Stimulated activated CD4-positive, alpha-beta T cell treated with anti-CD3 and anti-CD28 coated beads, TNF-alpha, amount 100 ng/mL, for 24 hours (primary cell): ENCODE data around the gene BATF.
A peak's percentile ranks its signal among the peaks of the same experiment; 100 is the strongest.

Experiments used
- DNase-seq, 3 experiments: peaks; one replicate each; pipeline ENCODE4 v3.0.0-alpha.2; 2020; ENCODE audit warnings: low read depth in 3 of 3

BATF gene

GRCh38 chr14:75499084-75499875, 23.0 kb upstream of the BATF start:
- no peak for DNase-seq

DNA sequence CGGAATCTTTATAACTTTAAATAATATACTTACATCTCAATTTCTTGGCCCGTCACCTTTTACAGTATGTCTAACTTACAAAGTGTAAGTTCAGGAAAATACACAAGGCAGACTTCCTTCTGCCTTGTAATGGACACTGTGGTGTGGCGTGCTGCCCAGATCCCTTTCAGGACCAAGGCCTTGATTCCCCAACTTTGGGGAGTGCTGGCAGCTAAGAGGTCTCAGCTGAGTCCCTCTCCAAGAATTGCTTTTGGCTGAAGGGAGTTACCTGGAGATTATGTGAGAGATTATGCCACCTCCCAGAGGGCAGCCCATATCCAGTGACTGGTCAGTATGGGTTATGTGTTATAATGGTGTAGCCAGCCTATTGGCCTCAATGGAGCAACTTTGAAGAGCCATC, 21.2 kb upstream of the BATF start:
- DNase-seq, result no peak

GRCh38 chr14:75504411-75504810, 17.9 kb upstream of the BATF start:
- no peak for DNase-seq

DNA sequence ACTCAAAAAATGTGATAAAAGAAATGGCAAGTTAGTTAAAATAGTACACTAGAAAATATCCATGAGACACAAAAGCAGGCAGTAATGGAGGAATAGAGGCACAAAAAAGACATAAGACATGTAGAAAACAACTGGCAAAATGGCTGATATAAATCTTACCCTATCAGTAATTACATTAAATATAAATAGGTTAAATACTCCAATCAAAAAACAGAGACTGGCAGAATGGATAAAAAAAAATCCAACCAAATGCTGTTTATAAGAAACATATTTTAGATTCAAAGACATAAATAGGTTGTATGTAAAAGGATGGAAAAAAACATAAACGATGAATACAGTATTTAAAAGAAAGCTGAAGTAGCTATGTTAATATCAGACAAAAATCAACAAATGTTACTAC, 15.3 kb upstream of the BATF start:
- DNase-seq, result no peak

DNA sequence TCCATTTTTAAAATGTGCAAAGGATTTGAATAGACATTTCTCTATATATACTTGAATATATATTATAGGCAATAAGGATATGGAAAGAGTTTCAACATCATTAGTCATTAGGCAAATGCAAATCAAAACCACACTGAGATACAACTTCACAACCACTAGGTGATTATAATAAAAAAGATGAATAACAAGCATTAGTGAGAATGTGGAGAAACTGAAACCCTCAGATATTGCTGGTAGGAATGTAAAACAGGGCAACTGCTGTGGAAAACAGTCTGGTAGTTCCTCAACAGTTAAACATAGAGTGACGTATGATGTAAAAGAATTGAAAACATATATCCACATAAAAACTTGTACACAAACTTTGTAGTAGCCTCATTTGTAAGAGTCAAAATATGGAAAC, 11.7 kb upstream of the BATF start:
- no peak for DNase-seq

GRCh38 chr14:75511201-75511600, 11.1 kb upstream of the BATF start:
- no peak for DNase-seq

DNA sequence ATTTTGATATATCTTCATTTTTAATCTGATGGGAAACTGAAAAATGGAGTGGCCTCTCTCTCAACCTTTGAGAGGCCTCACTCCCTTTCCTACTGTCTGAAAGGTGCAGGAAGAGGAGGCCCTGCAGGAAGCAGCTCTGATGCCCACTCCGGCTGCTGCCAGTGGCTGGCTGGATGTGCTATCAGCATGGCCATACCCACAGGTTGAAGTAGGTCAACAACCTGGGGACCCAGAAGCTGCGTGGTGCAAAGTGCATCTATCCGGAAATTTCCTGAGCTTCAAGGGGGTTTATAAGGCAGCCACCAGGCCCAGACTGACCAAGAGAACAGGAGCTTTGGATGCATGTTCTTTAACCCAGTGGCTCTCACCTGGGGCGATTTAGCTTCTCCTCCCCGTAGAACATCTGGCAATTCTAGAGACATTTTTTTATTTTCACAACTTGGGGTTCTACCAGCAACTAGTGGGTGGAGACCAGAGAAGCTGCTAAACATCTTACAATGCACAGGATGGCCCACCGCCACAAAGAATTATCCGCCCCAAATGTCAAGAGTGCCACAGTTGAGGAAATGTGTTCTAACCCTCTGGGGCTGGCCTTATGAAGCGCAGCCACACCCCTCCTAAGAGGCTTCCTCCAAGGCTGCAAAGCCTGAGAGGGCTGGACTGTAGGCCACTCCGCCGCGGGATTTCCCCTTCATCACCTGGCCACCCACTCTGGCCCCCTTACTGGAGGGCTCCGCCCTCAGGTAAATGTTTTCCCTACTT, 8.2 kb upstream of the BATF start:
- DNase-seq, result no peak

DNA sequence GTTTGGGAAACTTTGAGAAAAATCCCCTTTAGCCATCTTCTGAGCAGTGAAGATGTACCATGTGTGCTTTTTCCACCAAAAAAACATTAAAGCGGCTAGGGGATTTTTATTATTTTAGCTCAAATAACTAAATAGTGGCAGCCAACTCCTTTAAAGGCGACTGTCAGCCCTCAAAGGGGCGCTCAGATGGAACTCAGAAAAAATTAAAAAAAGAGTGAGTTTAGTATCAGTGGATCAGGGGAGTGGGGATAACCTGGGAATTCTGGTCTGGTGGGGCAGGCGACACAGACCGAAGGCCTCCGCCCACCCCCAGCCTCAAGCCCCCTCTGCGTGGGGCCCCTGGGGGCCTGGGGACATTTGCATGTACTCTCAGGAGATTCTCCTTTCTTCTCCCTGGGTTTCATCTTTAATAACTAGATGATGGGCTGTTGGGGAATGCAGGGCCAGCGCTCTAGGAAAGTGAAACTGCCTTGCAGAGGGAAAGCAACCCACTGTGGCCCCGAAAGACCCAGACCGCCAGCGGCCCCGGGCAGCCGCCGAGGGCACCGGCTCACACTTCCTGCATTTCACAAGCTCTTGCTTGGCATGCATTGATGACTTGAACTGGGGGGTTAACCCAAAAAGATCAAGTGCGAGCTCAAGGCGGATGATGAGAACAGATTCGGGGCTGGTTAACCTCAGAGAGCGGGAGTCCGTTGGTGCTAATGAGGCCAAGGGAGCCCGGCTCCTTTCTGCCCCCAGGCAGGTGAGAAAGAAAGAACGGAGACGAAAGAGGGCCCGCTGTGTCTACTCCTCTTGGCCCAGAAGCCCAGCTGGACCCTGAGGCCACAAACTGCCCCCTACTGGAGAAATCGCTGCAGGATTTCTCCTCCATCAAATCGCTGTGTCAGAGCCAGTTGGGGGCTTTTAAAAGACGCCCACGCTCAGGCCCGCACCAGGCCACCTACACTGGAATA, 7.3 kb upstream of the BATF start:
- peak in 1 of 3 experiments; percentile 41 for DNase-seq

- DNase-seq, result no peak
Measured at GRCh38 chr14:75515629-75515996, 6.7 kb upstream of the BATF start.

GRCh38 chr14:75518625-75519024, 3.6 kb upstream of the BATF start:
- DNase-seq, result no peak

- DNase-seq, result no peak
Measured at GRCh38 chr14:75519394-75519793, 2.9 kb upstream of the BATF start.

GRCh38 chr14:75519826-75520728, 2.2 kb upstream of the BATF start:
- DNase-seq, result no peak

- DNase-seq, result no peak
Measured at GRCh38 chr14:75520852-75521251, 1.4 kb upstream of the BATF start.

GRCh38 chr14:75521415-75522199, 662 bp upstream of the BATF start:
- no peak for DNase-seq

GRCh38 chr14:75522983-75523318, 682 bp downstream of the BATF start:
- no peak for DNase-seq

GRCh38 chr14:75523771-75524171, 1.5 kb downstream of the BATF start:
- no peak for DNase-seq

GRCh38 chr14:75525969-75526368, 3.7 kb downstream of the BATF start:
- no peak for DNase-seq

DNA sequence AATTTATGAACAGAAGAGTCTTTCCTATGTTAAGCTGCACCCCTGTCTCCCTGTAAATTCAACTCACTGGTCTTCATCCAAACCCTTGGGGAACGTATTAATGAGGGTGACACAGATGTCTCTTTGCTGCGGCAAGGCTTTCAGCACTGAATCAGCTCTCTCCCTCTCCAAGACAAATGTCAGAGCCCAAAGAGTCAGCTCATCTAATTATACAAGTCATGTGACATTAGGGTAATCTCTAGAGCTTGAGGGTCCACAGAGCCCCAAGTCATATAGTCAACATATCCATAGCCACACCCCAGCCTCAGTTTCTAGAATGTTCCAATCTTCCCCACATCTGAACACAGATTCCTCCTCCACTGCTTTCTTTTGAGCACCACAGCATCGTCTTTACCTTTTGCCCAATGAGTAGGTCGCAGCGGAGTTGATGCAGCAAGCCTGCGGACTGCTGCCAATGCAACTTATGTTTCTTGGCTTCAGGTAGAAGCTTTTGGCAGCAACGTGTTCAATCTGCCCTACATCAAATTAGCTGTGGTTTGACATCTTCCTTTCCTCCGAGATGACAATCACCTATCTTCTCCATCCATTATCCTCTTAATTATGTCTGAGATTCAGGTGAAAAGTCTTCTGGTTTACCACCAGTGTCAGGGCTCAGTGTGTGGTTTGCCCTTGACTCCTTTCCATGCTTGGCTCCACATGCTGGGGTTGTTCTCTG, 5.3 kb downstream of the BATF start:
- no peak for DNase-seq

GRCh38 chr14:75531256-75531655, 9.0 kb downstream of the BATF start:
- no peak for DNase-seq
